C4-2B (cell line): ENCODE measurements around the gene FAXC.
A peak's percentile ranks its signal among the peaks of the same experiment; 100 is the strongest.

Source experiments
- H3K27ac ChIP-seq: fragments of 450-650 bp; 2 replicates; pipeline ENCODE4 v1.5.1; 2017
- ZFX ChIP-seq: fragments of 450-650 bp; IDR thresholded peaks from 2 replicates; pipeline ENCODE4 v1.6.1; 2017
- TF ChIP-seq, protein P1 (sequence below): fragments of 450-650 bp; conservative IDR thresholded peaks from 2 replicates; pipeline ENCODE4 v1.5.1; 2017; ENCODE audit warnings: mild to moderate bottlenecking

Gene FAXC

GRCh38 chr6:99254616-99255550 lies 94.6 kb downstream of the FAXC start:
- TF ChIP-seq, protein P1, sequence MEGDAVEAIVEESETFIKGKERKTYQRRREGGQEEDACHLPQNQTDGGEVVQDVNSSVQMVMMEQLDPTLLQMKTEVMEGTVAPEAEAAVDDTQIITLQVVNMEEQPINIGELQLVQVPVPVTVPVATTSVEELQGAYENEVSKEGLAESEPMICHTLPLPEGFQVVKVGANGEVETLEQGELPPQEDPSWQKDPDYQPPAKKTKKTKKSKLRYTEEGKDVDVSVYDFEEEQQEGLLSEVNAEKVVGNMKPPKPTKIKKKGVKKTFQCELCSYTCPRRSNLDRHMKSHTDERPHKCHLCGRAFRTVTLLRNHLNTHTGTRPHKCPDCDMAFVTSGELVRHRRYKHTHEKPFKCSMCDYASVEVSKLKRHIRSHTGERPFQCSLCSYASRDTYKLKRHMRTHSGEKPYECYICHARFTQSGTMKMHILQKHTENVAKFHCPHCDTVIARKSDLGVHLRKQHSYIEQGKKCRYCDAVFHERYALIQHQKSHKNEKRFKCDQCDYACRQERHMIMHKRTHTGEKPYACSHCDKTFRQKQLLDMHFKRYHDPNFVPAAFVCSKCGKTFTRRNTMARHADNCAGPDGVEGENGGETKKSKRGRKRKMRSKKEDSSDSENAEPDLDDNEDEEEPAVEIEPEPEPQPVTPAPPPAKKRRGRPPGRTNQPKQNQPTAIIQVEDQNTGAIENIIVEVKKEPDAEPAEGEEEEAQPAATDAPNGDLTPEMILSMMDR = no peak
- no peak for TF ChIP-seq ZFX
- H3K27ac ChIP-seq = no peak overlapping the region

DNA sequence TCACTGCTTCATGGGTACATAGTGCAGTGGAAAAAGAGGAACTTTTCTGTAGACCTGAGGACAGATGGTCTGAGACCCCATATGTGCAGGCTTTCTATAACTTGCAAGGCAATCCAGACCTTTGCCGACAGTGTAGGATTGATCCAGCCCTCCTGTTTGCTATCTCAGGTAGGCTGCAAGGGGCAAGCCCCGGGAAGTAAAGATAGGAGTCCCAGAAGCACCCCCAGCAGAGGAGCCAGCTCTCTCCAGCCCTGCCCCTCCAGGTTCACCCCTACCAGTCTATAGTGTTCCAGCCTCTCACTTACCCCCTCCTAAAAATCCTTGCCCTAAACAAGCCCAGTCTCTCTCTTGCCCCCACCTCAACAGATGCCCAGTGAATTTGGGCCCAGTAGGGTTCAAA lies 96.2 kb downstream of the FAXC start:
- TF ChIP-seq ZFX = no peak
- TF ChIP-seq, protein P1 = no peak
- no peak overlapping the region for H3K27ac ChIP-seq

GRCh38 chr6:99252421-99252820 lies 97.1 kb downstream of the FAXC start:
- TF ChIP-seq, protein P1 = no peak
- TF ChIP-seq ZFX = no peak

GRCh38 chr6:99250476-99250875 lies 99.0 kb downstream of the FAXC start:
- H3K27ac ChIP-seq = no peak overlapping the region
- TF ChIP-seq, protein P1 = no peak
- no peak for TF ChIP-seq ZFX

More at GRCh38 chr6:99252421-99252820, 97.1 kb downstream of the FAXC start:
- no peak overlapping the region for H3K27ac ChIP-seq

DNA sequence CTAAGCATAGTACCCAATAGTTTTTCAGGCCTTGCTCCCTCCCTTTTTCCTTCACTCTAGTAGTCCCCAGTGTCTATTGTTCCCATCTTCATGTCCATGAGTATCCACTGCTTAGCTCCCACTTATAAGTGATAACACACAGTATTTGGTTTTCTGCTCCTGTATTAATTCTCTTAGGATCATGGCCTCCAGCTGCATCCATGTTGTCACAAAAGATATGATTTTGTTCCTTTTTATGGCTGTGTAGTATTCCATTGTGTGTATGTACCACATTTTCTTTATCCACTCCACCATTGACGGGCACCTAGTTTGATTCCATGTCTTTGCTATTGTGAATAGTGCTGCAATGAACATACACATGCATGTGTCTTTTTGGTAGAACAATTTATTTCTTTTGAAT lies 102.9 kb downstream of the FAXC start:
- H3K27ac ChIP-seq = no peak overlapping the region
- TF ChIP-seq, protein P1 = no peak
- no peak for TF ChIP-seq ZFX

DNA sequence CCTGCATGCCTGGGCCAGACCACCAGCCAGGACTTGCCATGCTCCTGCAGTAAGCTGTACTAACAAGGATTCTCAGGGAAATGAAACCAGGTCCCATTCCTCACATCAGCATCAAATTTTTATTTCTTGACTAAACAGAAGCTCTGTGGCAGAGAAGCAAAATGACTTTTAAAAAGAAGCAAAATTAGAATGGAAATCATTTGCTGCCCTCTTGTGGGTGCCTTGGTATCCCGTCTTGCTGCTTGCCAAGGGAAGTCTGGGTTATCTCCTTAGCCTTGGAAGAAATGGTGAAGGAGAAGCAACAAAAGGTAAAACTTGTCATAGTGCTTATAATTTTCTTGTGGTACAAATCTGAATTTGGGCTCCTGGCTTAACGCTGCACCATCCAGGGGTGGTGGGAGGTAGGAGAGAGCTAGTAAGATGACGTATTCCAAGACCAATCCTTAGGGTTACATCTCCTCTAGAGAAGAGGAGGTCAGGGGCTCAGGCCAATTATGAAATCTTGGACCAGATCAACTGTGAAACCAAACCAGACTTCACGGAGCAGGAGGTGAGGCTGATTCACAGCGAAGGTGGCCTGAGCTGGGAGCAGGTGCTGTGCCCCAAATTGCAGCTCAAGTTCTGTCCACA lies 107.5 kb downstream of the FAXC start:
- no peak overlapping the region for H3K27ac ChIP-seq
- no peak for TF ChIP-seq ZFX
- TF ChIP-seq, protein P1 = peak; percentile 66

GRCh38 chr6:99236010-99236409 lies 113.5 kb downstream of the FAXC start:
- no peak overlapping the region for H3K27ac ChIP-seq
- no peak for TF ChIP-seq ZFX
- TF ChIP-seq, protein P1 = no peak
